Prostate gland (tissue), 2 donors: Measurements from ENCODE around the gene NOM1.

Experiments used
- CTCF ChIP-seq, 4 experiments: fragments of 200-600 bp in 2 of 4; fragments of 450-650 bp in 2 of 4; sonication (generic) in 2 of 4; IDR thresholded peaks; 1 replicate in 3 of 4; 2 replicates in 1 of 4; pipeline ENCODE4 v1.5.1; 2016 to 2019; ENCODE audit warnings: antibody characterized with exemption in 4 of 4, mild to moderate bottlenecking in 2 of 4, moderate library complexity in 2 of 4
- POLR2AphosphoS5 ChIP-seq: sonication (generic); formaldehyde crosslinking; IDR thresholded peaks from one replicate; pipeline ENCODE4 v1.6.1; 2017; ENCODE audit warnings: antibody characterized with exemption

DNA sequence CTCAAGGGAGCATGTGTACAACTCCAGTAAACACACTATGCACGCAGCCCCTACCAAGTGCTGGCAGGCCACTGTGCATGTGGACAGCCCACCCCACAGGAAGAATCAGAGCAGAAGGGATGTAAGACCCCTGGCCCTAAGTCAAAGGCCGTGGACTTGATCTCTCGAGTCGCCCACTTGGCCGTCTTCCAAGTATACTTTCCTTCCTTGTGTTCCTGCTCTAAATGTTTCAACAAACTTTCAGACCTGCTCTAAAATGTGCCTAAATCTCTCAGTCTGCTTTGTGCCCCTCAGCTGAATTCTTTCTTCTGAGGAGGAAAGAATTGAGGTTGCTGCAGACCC is 21.1 kb upstream of the NOM1 start:
- TF ChIP-seq POLR2AphosphoS5: no peak
- no peak for TF ChIP-seq CTCF (IDR thresholded peaks at IDR 0.05)
